Ramos (cell line): ENCODE measurements around the gene SVEP1.
"Not testable (repeated sequence)": the region's sequence is repeated elsewhere in the genome, so short reads cannot be mapped to it uniquely, and the experiment has no call there.

Experiments
- in situ Hi-C: fragments of 300-500 bp; cut with MboI; formaldehyde crosslinking; loops from one replicate; pipeline ENCODE4 v1.14.3; 2022; ENCODE audit warnings: low sequenced_read_pairs; ENCODE audit not compliant: unreplicated experiment

Gene SVEP1

GRCh38 chr9:110399983-110400382 lies 179.6 kb downstream of the SVEP1 start:
- in situ Hi-C loops = no loop called here

DNA sequence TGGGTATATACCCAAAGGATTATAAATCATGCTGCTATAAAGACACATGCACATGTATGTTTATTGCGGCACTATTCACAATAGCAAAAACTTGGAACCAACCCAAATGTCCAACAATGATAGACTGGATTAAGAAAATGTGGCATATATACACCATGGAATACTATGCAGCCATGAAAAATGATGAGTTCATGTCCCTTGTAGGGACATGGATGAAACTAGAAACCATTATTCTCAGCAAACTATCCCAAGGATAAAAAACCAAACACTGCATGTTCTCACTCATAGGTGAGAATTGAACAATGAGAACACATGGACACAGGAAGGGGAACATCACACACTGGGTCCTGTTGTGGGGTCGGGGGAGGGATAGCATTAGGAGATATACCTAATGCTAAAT lies 180.5 kb downstream of the SVEP1 start:
- in situ Hi-C loops = not testable (repeated sequence)

DNA sequence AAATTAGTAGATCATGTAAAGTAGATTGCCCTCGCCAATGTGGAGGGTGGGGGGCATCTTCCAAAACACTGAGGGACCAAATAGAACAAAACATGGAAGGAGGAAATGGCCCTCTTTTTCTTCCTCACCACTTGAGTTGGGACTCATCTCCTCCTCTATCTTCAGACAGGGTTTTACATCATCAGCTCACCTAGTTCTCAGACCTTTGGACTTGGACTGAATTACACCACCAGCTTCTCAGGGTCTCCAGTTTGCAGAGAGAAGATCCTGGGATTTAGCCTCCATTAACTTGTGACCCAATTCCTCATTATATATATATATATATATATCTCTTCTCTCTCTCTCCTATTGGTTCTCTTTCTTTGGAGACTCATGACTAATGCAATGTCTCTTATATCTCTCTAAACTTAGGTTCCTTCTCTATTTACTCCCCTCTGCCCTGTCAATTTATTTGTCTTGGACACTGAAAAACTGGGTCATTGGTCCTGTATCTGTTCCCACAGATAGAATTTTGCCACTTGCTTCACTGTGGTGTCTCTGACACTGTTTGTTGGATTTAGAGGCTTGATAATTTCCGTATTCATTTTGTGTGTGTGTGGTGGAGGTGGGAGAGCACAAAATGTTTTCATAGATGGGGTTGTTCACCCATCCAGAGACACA lies 187.6 kb downstream of the SVEP1 start:
- in situ Hi-C loops = no loop called here

DNA sequence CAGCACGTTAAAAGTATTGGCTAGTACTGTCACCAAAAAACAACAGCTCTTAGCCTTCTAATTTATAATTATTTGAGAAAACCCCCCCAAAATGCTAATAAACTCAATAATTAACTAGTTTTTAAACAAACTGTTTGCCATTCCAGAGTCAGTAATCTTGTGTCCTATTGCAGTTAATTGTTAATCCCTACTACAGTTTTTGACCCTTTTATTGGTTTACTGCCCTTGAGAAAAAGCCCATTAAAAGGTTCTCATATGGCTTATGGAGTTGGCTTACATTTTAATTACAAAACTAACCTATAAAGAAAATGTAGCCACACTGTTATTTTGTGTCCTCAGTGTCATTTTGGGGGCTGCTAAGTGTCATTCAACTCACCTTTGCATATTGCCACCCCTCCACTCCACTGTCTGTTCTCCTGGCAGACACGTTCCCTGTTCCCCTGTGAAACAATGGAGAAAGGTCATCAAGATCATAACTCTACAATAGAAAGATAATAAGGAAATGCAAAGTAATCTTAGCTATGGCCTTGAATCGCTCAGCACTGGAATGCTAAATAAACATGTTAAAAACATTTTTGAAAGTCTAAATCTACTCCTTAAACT lies 190.3 kb downstream of the SVEP1 start:
- in situ Hi-C loops = no loop called here

DNA sequence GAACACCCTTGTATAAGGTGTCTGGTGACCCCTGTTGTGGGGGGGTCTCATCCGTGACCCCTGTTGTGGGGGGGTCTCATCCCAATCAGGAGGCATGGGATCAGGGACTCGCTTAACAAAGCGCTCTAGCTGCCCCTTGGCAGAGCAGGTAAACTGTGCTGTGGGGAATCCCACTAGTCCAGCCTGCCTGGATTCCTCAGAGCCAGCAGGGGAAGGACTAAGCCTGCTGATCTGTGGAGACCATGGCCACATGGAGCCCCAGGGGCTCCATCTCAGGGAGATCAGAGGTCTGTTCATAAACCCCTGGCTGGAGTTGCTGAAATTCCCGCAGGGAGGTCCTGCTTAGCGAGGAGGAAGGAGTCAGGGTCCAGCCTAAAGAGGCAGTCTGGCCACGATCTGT lies 196.1 kb downstream of the SVEP1 start:
- in situ Hi-C loops = no loop called here

GRCh38 chr9:110382731-110383130 lies 196.8 kb downstream of the SVEP1 start:
- in situ Hi-C loops = no loop called here

DNA sequence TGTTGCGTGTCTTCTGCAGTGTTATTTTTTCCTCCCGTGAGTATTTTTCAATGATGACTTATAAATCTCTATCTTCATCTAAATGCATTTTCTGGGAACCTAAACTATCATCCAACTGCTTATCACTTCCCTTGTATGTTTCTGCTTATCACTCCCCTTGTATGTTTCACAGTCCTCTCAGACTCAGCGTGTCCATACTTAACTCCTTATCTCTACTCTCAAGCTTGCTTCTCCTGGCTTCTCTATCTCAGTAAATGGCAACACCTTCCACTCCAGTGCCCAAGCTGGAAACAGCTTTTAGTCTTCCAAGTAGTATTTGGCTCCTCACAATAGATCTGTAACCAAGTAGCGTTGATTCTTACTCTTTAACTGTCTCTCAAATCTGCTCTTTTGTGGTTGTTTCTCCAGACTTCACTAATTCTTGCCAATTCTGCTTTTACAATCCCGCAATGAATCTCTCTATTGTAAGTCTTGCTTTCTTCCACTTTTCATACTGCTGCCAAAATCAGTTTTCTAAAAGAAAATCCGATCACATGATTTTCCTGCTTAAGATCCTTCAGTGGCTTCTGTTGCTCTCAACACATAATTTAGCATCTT lies 208.0 kb downstream of the SVEP1 start:
- in situ Hi-C loops = no loop called here

- in situ Hi-C loops = no loop called here
Observed at GRCh38 chr9:110370315-110370714, 209.2 kb downstream of the SVEP1 start.

GRCh38 chr9:110364451-110364850 lies 215.1 kb downstream of the SVEP1 start:
- in situ Hi-C loops = no loop called here

GRCh38 chr9:110358992-110359391 lies 220.5 kb downstream of the SVEP1 start:
- in situ Hi-C loops = not testable (repeated sequence)

GRCh38 chr9:110357505-110357904 lies 222.0 kb downstream of the SVEP1 start:
- in situ Hi-C loops = no loop called here

DNA sequence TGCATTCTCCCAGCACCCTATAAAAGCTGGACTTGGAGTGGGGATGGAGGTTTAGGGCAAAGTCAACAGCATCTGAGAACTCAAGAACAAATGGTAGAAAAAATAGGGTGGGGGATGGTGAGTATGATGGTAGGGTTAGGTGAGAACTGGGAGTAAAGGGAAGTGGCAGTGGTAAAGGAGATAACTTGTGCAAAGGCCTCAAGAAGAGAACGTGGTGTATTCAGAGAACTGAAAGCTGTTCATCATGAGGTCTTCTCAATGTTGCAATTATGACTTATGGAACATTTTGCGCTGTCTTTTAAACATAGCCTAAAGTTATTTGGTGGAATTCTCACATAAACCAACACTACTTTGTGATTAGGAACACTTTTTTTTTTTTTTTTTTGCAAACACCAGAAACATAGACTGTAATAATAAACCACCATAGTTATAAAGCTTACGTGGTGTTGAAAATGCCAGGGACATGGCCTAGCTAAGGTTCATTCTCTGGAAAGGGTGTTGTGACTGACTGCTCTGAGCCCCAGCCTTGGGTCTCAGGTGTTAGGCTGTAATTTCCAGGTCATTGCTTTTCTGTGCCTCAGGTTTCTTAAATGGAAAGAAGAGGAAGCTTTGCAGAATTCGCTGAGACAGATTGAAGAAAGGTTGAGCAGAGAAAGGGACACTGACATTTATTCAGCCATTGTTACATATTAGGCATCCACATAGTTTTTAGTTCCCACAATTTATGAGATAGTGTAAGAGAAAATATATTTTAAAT lies 222.7 kb downstream of the SVEP1 start:
- in situ Hi-C loops = no loop called here

GRCh38 chr9:110355911-110356310 lies 223.6 kb downstream of the SVEP1 start:
- in situ Hi-C loops = no loop called here

DNA sequence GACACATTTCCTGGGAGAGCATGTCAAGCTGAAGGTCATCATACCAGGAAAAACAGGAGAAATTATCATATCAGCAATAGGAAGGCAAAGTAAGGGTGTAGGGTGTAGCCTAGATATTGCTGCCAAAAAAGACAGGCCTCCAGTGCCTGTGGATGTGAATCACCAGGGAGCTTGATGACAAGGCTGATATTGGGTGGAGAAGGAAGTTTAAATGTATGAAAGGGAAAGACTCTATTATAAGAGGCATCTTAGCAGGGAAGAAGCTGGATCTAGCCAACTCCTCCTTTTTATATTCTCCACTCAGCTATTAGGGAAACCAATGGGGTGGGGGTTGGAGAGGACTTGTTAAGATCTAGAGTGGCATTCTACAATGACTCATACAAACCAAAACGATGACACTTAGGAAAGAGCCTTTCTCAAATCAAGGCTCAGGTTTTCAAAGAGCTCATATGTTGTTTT lies 228.5 kb downstream of the SVEP1 start:
- in situ Hi-C loops = no loop called here

GRCh38 chr9:110346325-110346724 lies 233.2 kb downstream of the SVEP1 start:
- in situ Hi-C loops = no loop called here

DNA sequence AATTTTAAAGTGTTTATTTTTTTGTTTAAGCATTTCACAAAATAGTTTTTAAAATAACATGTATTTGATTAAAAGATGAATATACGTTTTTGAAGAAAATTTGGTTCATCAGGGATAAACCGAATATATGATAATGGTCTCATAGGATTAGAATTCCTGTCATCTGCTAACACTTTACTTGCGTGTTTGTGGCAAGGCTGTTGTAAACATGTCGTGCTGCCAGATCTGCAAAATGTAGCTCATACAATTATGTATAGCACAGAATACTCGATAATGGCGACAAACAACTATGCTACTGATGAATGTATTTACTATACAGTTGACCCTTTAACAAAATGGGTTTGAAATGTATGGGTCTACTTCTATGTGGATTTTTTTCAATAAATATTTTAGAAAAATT lies 234.7 kb downstream of the SVEP1 start:
- in situ Hi-C loops = no loop called here

- in situ Hi-C loops = no loop called here
Observed at GRCh38 chr9:110343551-110343950, 236.0 kb downstream of the SVEP1 start.

GRCh38 chr9:110340306-110340705 lies 239.2 kb downstream of the SVEP1 start:
- in situ Hi-C loops = no loop called here

GRCh38 chr9:110338143-110338542 lies 241.4 kb downstream of the SVEP1 start:
- in situ Hi-C loops = no loop called here

GRCh38 chr9:110337727-110338126 lies 241.8 kb downstream of the SVEP1 start, which contains the start of gene TXNDC8:
TSS of gene TXNDC8 (minus strand) at chr9:110337863.
- in situ Hi-C loops = no loop called here

DNA sequence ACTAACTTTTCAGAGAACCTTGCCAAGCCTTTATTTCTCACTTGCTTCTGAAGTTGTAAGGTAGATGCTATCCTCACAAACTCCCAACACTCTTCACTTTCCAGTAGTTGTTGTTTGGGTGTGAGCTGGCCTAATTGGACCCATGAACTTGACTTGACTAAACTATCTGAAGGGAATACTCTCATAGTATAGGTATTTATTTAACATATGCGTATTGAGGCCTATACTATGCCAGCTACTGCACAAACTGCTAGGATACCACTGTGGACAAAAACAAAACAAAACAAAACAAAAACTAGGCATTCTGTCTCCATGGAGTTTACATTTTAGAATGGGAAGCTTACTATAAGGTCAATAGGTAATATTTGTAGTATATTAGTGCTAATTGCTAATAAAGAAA lies 243.2 kb downstream of the SVEP1 start:
- in situ Hi-C loops = no loop called here
